Measurements from ENCODE around the gene SEZ6L. TPM values are rescaled to one million over a fixed set of nuclear protein-coding genes. Genes with fewer than 3 reads are reported as not detected.
A peak's percentile ranks its signal among the peaks of the same experiment; 100 is the strongest.

Gene SEZ6L
- total RNA-seq, 1 donor from 2014 or later = 2.3 TPM

GRCh38 chr22:26367402-26368245 lies 198.4 kb downstream of the SEZ6L start:
- H3K36me3 Mint-ChIP-seq (ENCODE audit: low read depth, unreplicated experiment) = peaks cover 2% of the 10 kb centered on the region
- no peak overlapping the region for H3K4me3 Mint-ChIP-seq (ENCODE audit: unreplicated experiment)
- H3K9me3 ChIP-seq (ENCODE audit: insufficient read depth, low read depth, low read length) = no peaks in the 10 kb centered on the region
- DNase-seq (ENCODE audit: low read depth) (peak; percentile 22), FAIRE-seq (no peak)
- no peaks in the 10 kb centered on the region for H3K4me1 Mint-ChIP-seq (ENCODE audit: low read depth, unreplicated experiment)
- no peaks in the 10 kb centered on the region for H3K9me3 Mint-ChIP-seq (ENCODE audit: unreplicated experiment)
- no peaks in the 10 kb centered on the region for H3K79me2 ChIP-seq (ENCODE audit: insufficient read depth, low read length)
- H3K4me3 ChIP-seq (ENCODE audit: insufficient read depth, low read depth, low read length) = no peak overlapping the region
- peaks cover 9% of the 10 kb centered on the region for H3K27me3 Mint-ChIP-seq (ENCODE audit: low read depth, unreplicated experiment)
- H3K4me2 ChIP-seq (ENCODE audit: low read length) = no peak overlapping the region
- no peak overlapping the region for H3K9ac ChIP-seq (ENCODE audit: low read length)
- H3K36me3 ChIP-seq (ENCODE audit: insufficient read depth, low read length) = no peaks in the 10 kb centered on the region
- H3K27ac Mint-ChIP-seq (ENCODE audit: unreplicated experiment) = no peak overlapping the region
- H3K4me1 ChIP-seq (ENCODE audit: insufficient read depth, low read length) = no peaks in the 10 kb centered on the region
- peaks cover 24% of the 10 kb centered on the region for H3K27me3 ChIP-seq (ENCODE audit: insufficient read depth, low read length)
- no peaks in the 10 kb centered on the region for H4K20me1 ChIP-seq (ENCODE audit: insufficient read depth, low read length)
- no peak overlapping the region for H2AFZ ChIP-seq (ENCODE audit: low read depth, low read length)
- no peak overlapping the region for H3K27ac ChIP-seq (ENCODE audit: low read depth, low read length)
- TF ChIP-seq EZH2 (IDR thresholded peaks at IDR 0.05; ENCODE audit: insufficient read depth, low read length) (no peak), CTCF (IDR thresholded peaks at IDR 0.05; ENCODE audit: insufficient read depth, low read depth, low read length) (peak; percentile 84)

- no peaks in the 10 kb centered on the region for H4K20me1 ChIP-seq (ENCODE audit: insufficient read depth, low read length)
- H3K4me2 ChIP-seq (ENCODE audit: low read length) = no peak overlapping the region
- DNase-seq (ENCODE audit: low read depth) (no peak), FAIRE-seq (no peak)
- no peaks in the 10 kb centered on the region for H3K79me2 ChIP-seq (ENCODE audit: insufficient read depth, low read length)
- H2AFZ ChIP-seq (ENCODE audit: low read depth, low read length) = no peak overlapping the region
- H3K36me3 ChIP-seq (ENCODE audit: insufficient read depth, low read length) = no peaks in the 10 kb centered on the region
- no peak overlapping the region for H3K4me3 ChIP-seq (ENCODE audit: insufficient read depth, low read depth, low read length)
- no peaks in the 10 kb centered on the region for H3K9me3 ChIP-seq (ENCODE audit: insufficient read depth, low read depth, low read length)
- Mint-ChIP-seq H3K27me3 (ENCODE audit: low read depth, unreplicated experiment) (peaks cover 15% of the 10 kb centered on the region), H3K4me1 (ENCODE audit: low read depth, unreplicated experiment) (no peaks in the 10 kb centered on the region), H3K9me3 (ENCODE audit: unreplicated experiment) (no peaks in the 10 kb centered on the region), H3K27ac (ENCODE audit: unreplicated experiment) (no peak overlapping the region), H3K4me3 (ENCODE audit: unreplicated experiment) (no peak overlapping the region), H3K36me3 (ENCODE audit: low read depth, unreplicated experiment) (peaks cover 2% of the 10 kb centered on the region)
- no peak overlapping the region for H3K9ac ChIP-seq (ENCODE audit: low read length)
- H3K27me3 ChIP-seq (ENCODE audit: insufficient read depth, low read length) = peaks cover 45% of the 10 kb centered on the region
- TF ChIP-seq EZH2 (IDR thresholded peaks at IDR 0.05; ENCODE audit: insufficient read depth, low read length) = no peak
- no peak for TF ChIP-seq CTCF (IDR thresholded peaks at IDR 0.05; ENCODE audit: insufficient read depth, low read depth, low read length)
- no peaks in the 10 kb centered on the region for H3K4me1 ChIP-seq (ENCODE audit: insufficient read depth, low read length)
- no peak overlapping the region for H3K27ac ChIP-seq (ENCODE audit: low read depth, low read length)
Observed at GRCh38 chr22:26372890-26373289, 203.6 kb downstream of the SEZ6L start.
